ENCODE data around the gene JDP2. TPM values are rescaled to one million over a fixed set of nuclear protein-coding genes. Genes with fewer than 3 reads are reported as not detected.

Gene JDP2
- total RNA-seq, 1 donor from 2014 or later: 79.5 TPM

GRCh38 chr14:75442166-75442565 is 14.3 kb downstream of the JDP2 start:
- no peaks in the 10 kb centered on the region for H3K4me1 ChIP-seq (ENCODE audit: insufficient read depth, low read length)
- no peak overlapping the region for H3K27ac ChIP-seq (ENCODE audit: low read depth, low read length)
- FAIRE-seq (no peak), DNase-seq (ENCODE audit: low read depth) (no peak)
- H3K27me3 Mint-ChIP-seq (ENCODE audit: low read depth, unreplicated experiment): no peaks in the 10 kb centered on the region
- H3K4me1 Mint-ChIP-seq (ENCODE audit: low read depth, unreplicated experiment): peaks cover 29% of the 10 kb centered on the region
- peaks cover 3% of the 10 kb centered on the region for H4K20me1 ChIP-seq (ENCODE audit: insufficient read depth, low read length)
- H3K4me2 ChIP-seq (ENCODE audit: low read length): no peak overlapping the region
- no peaks in the 10 kb centered on the region for H3K79me2 ChIP-seq (ENCODE audit: insufficient read depth, low read length)
- H3K9ac ChIP-seq (ENCODE audit: low read length): no peak overlapping the region
- H3K9me3 ChIP-seq (ENCODE audit: insufficient read depth, low read depth, low read length): no peaks in the 10 kb centered on the region
- no peaks in the 10 kb centered on the region for H3K27me3 ChIP-seq (ENCODE audit: insufficient read depth, low read length)
- no peak overlapping the region for H3K4me3 ChIP-seq (ENCODE audit: insufficient read depth, low read depth, low read length)
- H3K36me3 Mint-ChIP-seq (ENCODE audit: low read depth, unreplicated experiment): peaks cover 45% of the 10 kb centered on the region
- no peak overlapping the region for H3K4me3 Mint-ChIP-seq (ENCODE audit: unreplicated experiment)
- TF ChIP-seq EZH2 (IDR thresholded peaks at IDR 0.05; ENCODE audit: insufficient read depth, low read length): no peak
- TF ChIP-seq CTCF (IDR thresholded peaks at IDR 0.05; ENCODE audit: insufficient read depth, low read depth, low read length): no peak
- H3K27ac Mint-ChIP-seq (ENCODE audit: unreplicated experiment): peak overlapping the region; percentile 41
- no peak overlapping the region for H2AFZ ChIP-seq (ENCODE audit: low read depth, low read length)
- H3K36me3 ChIP-seq (ENCODE audit: insufficient read depth, low read length): peaks cover 6% of the 10 kb centered on the region
- no peaks in the 10 kb centered on the region for H3K9me3 Mint-ChIP-seq (ENCODE audit: unreplicated experiment)

GRCh38 chr14:75442642-75443041 is 14.8 kb downstream of the JDP2 start:
- FAIRE-seq (peak; percentile 73), DNase-seq (ENCODE audit: low read depth) (peak; percentile 38)
- Histone ChIP-seq H3K4me1 (ENCODE audit: insufficient read depth, low read length) (no peaks in the 10 kb centered on the region), H4K20me1 (ENCODE audit: insufficient read depth, low read length) (no peaks in the 10 kb centered on the region), H3K79me2 (ENCODE audit: insufficient read depth, low read length) (no peaks in the 10 kb centered on the region), H3K9ac (ENCODE audit: low read length) (no peak overlapping the region), H2AFZ (ENCODE audit: low read depth, low read length) (no peak overlapping the region), H3K4me3 (ENCODE audit: insufficient read depth, low read depth, low read length) (no peak overlapping the region), H3K27me3 (ENCODE audit: insufficient read depth, low read length) (no peaks in the 10 kb centered on the region), H3K36me3 (ENCODE audit: insufficient read depth, low read length) (peaks cover 3% of the 10 kb centered on the region), H3K4me2 (ENCODE audit: low read length) (no peak overlapping the region), H3K27ac (ENCODE audit: low read depth, low read length) (no peak overlapping the region), H3K9me3 (ENCODE audit: insufficient read depth, low read depth, low read length) (no peaks in the 10 kb centered on the region)
- TF ChIP-seq CTCF (IDR thresholded peaks at IDR 0.05; ENCODE audit: insufficient read depth, low read depth, low read length): no peak
- no peak for TF ChIP-seq EZH2 (IDR thresholded peaks at IDR 0.05; ENCODE audit: insufficient read depth, low read length)
- peak overlapping the region; percentile 58 for H3K27ac Mint-ChIP-seq (ENCODE audit: unreplicated experiment)
- H3K4me3 Mint-ChIP-seq (ENCODE audit: unreplicated experiment): no peak overlapping the region
- no peaks in the 10 kb centered on the region for H3K27me3 Mint-ChIP-seq (ENCODE audit: low read depth, unreplicated experiment)
- no peaks in the 10 kb centered on the region for H3K9me3 Mint-ChIP-seq (ENCODE audit: unreplicated experiment)
- H3K36me3 Mint-ChIP-seq (ENCODE audit: low read depth, unreplicated experiment): peaks cover 45% of the 10 kb centered on the region
- peaks cover 29% of the 10 kb centered on the region for H3K4me1 Mint-ChIP-seq (ENCODE audit: low read depth, unreplicated experiment)

- H3K4me1 Mint-ChIP-seq (ENCODE audit: low read depth, unreplicated experiment): peaks cover 29% of the 10 kb centered on the region
- no peak overlapping the region for H3K4me3 Mint-ChIP-seq (ENCODE audit: unreplicated experiment)
- Histone ChIP-seq H2AFZ (ENCODE audit: low read depth, low read length) (no peak overlapping the region), H3K9ac (ENCODE audit: low read length) (no peak overlapping the region), H3K36me3 (ENCODE audit: insufficient read depth, low read length) (peaks cover 3% of the 10 kb centered on the region), H3K27ac (ENCODE audit: low read depth, low read length) (no peak overlapping the region), H3K9me3 (ENCODE audit: insufficient read depth, low read depth, low read length) (no peaks in the 10 kb centered on the region), H3K4me2 (ENCODE audit: low read length) (no peak overlapping the region), H3K4me3 (ENCODE audit: insufficient read depth, low read depth, low read length) (no peak overlapping the region), H3K79me2 (ENCODE audit: insufficient read depth, low read length) (no peaks in the 10 kb centered on the region), H3K27me3 (ENCODE audit: insufficient read depth, low read length) (no peaks in the 10 kb centered on the region), H4K20me1 (ENCODE audit: insufficient read depth, low read length) (peaks cover 4% of the 10 kb centered on the region), H3K4me1 (ENCODE audit: insufficient read depth, low read length) (no peaks in the 10 kb centered on the region)
- no peaks in the 10 kb centered on the region for H3K27me3 Mint-ChIP-seq (ENCODE audit: low read depth, unreplicated experiment)
- H3K9me3 Mint-ChIP-seq (ENCODE audit: unreplicated experiment): no peaks in the 10 kb centered on the region
- H3K36me3 Mint-ChIP-seq (ENCODE audit: low read depth, unreplicated experiment): peaks cover 42% of the 10 kb centered on the region
- TF ChIP-seq EZH2 (IDR thresholded peaks at IDR 0.05; ENCODE audit: insufficient read depth, low read length) (no peak), CTCF (IDR thresholded peaks at IDR 0.05; ENCODE audit: insufficient read depth, low read depth, low read length) (no peak)
- no peak overlapping the region for H3K27ac Mint-ChIP-seq (ENCODE audit: unreplicated experiment)
- DNase-seq (ENCODE audit: low read depth): peak; percentile 20
- FAIRE-seq: no peak
These were observed 15.6 kb downstream of the JDP2 start for GRCh38 chr14:75443203-75443969.
